NK-92 (cell line): ENCODE results near the gene EEFSEC.
"Not testable (repeated sequence)": the region's sequence is repeated elsewhere in the genome, so short reads cannot be mapped to it uniquely, and the experiment has no call there.

ENCODE experiments used
- DNase-seq: peaks from one replicate; lab custom pipeline; 2025; ENCODE audit not compliant: unreplicated experiment; lab: John Stamatoyannopoulos, UW

EEFSEC gene

DNA sequence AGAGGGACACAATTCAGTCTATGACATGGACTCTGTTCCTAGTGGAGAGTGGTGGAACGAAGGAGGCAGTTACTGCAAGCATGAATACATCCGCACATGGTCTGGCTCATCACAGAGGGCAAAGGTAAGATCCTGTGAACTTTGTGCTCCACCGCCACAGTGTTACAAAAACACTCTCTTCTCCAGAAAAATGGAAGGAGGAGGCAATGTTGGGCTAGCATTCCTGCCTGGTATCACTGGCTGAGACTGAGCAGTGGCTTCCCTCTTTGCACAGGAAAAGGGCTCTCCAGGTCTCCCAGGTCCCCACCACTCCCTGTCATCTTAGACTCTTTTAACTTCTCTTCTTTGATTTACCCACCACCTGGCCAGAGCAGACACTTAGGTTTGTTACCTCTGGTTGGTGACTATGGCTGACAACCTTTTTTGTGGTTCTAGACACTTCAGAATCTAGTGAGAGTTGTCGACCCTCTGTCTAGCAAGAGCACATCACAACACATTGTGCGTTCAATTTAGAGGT lies 1.5 kb upstream of the EEFSEC start:
- DNase-seq = no peak

GRCh38 chr3:128152419-128153155 lies 694 bp upstream of the EEFSEC start:
- no peak for DNase-seq

GRCh38 chr3:128154354-128154753 lies 1.1 kb downstream of the EEFSEC start:
- not testable (repeated sequence) for DNase-seq

DNA sequence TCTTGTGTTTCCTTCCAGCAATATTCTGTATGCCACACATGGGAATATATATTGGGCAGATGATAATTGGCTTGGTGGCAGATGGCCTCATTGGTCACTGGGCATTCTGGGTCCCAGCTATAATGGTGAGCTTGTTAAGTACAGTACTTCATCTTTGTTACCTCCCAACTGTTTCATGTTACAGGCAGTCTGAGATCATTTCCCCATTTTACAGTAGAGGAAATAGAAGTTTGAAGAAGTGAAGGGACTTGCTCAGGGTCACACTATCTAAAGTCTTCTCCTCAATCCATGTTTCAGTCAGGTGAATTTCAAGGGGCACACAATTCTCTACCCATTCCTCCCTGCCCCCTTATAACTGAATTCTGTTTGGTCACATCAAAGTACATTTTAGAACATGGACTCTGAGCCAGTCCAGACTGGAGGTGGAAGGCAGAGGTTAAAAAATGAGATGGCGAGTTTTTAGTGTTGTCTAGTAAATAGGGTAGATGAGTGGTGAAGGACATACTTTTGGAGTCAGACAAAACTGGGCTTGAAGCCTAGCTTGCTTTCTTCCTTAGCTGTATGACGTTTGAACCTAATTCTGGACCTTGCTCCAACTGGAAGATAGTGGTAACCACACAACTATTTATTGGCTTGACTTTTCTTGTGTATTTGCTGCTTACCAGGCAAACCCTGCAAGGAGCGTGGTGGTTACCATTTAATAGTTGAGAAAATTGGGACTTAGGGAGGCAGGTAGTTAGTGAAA lies 2.5 kb downstream of the EEFSEC start:
- DNase-seq = no peak

DNA sequence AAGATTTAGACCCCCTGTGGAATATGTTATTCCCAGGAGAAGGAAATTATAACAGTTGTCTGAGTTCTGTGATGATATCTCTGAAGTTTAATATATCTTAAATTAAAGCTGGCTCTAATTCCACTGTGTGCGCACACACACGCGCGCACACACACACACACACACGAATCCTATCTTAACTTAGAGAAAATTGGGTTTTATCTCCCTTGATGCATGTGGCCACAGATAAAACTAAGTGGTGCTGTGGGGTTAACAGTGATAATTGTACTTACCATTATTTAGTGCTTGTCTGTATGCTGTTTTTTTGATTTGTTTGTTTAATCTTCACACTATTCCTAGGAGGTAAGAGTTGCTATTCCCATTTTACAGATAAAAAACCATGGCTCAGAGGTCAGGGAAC lies 7.4 kb downstream of the EEFSEC start:
- no peak for DNase-seq

- no peak for DNase-seq
These were observed 10.2 kb downstream of the EEFSEC start for GRCh38 chr3:128163432-128163831.

GRCh38 chr3:128166971-128167453 lies 13.7 kb downstream of the EEFSEC start:
- DNase-seq = no peak

DNA sequence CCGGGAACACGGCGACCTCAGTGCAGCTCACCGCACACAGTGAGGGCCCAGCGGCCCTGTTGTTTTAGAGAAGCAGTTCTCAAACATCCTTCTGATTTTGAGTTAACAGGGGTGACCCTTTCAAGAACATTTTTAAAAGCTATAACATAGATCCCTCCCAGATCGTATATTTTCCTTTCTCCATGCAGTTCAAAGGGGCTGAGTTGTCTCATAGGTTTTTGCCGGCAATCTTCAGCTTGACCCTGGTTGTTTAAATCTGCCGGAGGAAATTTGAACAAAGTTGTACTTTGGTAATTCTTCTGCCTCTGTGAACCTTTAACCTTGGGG lies 14.3 kb downstream of the EEFSEC start:
- no peak for DNase-seq

- no peak for DNase-seq
These were observed 14.8 kb downstream of the EEFSEC start for GRCh38 chr3:128167973-128168674.

DNA sequence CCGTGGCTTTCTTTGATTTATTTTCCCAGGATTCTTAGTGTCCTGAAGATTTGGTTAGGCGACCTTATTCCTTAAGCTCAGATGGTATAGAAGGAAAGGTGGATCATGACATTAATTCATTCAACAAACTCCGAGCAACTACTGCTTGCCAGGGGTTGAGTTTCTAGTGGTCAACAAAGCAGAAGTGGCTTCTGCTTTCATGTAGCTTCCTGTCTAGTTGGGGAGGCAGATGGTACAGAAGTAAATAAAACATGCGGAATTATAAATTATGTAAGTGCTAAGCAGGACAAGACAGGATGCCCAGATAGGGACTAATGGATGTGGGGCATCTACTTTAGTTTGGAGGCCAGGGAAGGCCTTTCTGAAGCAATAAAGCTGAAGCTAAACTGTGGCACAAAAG lies 15.6 kb downstream of the EEFSEC start:
- DNase-seq = no peak

- DNase-seq = no peak
These were observed 17.7 kb downstream of the EEFSEC start for GRCh38 chr3:128170866-128171516.

DNA sequence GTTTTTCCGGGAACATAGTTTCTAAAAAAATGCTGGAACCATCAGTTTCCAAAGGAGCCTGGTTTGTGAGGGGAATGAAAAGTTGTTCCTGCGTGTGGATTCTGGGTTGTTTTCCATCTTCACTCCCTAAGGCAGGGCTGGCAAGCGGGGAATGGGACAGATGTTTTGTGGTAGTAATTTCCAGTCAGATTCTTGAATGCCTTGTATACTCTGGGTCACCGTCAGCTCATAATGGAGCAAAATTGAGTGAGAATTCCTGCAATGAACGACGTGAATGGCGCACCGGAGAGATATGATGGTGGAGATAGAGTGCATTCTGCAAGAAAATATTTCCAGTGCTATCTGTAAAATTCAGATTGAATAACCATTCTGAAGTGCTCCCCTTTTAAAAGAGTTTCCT lies 19.9 kb downstream of the EEFSEC start:
- DNase-seq = no peak

DNA sequence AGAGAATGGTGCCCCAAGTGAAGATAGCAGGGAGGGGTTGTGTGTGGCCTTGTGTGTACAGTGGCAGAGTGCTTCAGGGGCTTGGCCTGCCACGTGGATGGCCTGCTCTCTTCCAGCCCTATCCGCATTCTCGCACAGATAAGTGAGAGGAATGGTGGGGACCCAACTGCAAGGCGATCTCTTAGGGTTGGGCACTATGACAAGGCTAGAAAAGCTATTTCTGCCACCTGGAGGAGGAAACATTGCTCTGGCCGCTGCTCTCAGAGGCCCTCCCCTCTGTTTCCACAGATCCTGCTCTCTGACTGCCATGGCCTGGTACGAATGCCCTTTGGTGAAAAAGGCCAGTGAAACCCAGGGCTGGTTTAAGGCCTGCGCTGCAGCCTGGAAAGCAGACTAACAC lies 20.6 kb downstream of the EEFSEC start:
- no peak for DNase-seq

DNA sequence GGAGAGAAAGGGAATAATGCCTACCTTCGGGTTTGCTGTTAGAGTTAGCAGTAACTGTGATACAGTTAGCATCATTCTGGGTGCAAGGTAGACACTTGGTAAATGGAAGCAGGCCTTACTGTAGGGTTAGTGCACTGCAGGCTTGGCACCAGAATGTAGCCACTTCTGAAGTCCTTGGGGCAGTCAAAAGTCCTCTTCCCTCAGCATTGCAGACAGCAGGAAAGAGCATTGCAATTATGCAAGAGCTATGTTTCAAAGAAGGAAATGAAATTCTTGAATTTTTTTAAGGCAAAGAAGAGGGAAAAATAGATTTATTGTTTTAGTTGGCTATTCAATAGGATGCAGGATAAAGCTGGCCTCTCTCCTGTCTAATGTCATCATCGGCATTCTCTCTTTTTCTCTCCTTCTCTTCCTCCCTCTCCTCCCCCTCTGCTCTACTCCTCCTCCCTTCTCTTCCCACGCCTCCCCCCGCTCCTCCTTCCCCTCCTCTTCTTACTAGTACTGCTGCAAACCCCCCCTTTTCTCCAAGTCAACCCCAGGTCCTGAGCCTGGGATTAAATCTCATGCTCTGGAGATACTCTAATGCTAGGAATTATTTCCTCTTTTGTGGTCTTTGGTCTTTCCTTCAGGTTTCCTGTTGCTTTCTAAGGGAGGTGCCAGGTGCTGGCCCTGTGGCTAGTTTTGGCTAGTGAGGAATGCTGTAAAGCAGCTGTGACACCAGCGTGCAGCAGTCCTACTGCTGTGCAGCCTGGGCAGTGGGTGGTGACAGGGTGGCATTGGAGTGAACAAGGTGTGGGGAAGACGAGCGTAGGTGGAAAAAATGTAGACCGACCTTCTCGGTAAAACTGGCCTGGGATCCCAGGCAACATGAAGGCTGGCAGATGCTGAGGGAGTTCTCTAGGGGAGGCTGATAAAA lies 21.7 kb downstream of the EEFSEC start:
- DNase-seq = no peak

- DNase-seq = no peak
These were observed 22.5 kb downstream of the EEFSEC start for GRCh38 chr3:128175768-128176167.

GRCh38 chr3:128176276-128176833 lies 23.1 kb downstream of the EEFSEC start:
- no peak for DNase-seq

- DNase-seq = no peak
These were observed 24.6 kb downstream of the EEFSEC start for GRCh38 chr3:128177865-128178264.

GRCh38 chr3:128178782-128179483 lies 25.7 kb downstream of the EEFSEC start:
- DNase-seq = no peak

- no peak for DNase-seq
These were observed 26.2 kb downstream of the EEFSEC start for GRCh38 chr3:128179484-128179819.
